ENCODE results near the gene MDFI. TPM values are rescaled to one million over a fixed set of nuclear protein-coding genes. Genes with fewer than 3 reads are reported as not detected.
A peak's percentile ranks its signal among the peaks of the same experiment; 100 is the strongest.

Gene MDFI
- total and polyA plus RNA-seq, 9 of the 15 experiments (the other 6 are each of a cell fraction or from before 2014, with no cell fraction given) = not detected

GRCh38 chr6:41659935-41660334, 21.7 kb downstream of the MDFI start:
- Histone ChIP-seq H3K4me3 (no peak overlapping the region), H3K9me3 (replicated peaks; ENCODE audit: control insufficient read depth, insufficient read depth, low read depth, low read length) (no peaks in the 10 kb centered on the region), H3K79me2 (ENCODE audit: control insufficient read depth, insufficient read depth, low read length) (no peaks in the 10 kb centered on the region), H2AFZ (ENCODE audit: low read depth, low read length) (no peak overlapping the region), H3K36me3 (ENCODE audit: control insufficient read depth, insufficient read depth, low read length) (no peaks in the 10 kb centered on the region), H3K27ac (ENCODE audit: extremely low read depth, low read depth, low read length) (no peak overlapping the region), H3K4me2 (ENCODE audit: insufficient read depth, low read length) (no peak overlapping the region), H3K4me1 (replicated peaks in 1 of 2; ENCODE audit: control insufficient read depth in 2 of 2, insufficient read depth in 2 of 2, low read length in 2 of 2) (peaks cover 0 to 3% of the 10 kb centered on the region in 2 experiments; a peak in 2 of 5 replicates), H3K9me1 (ENCODE audit: control insufficient read depth, insufficient read depth, low read length) (no peaks in the 10 kb centered on the region), H3K9ac (ENCODE audit: insufficient read depth in 1 of 2, low read depth in 2 of 2, low read length in 2 of 2) (no peak overlapping the region), H4K20me1 (replicated peaks; ENCODE audit: control insufficient read depth, insufficient read depth, low read length) (peaks cover 10% of the 10 kb centered on the region; the same call in 1 of the 2 replicates), H3K27me3 (ENCODE audit: control insufficient read depth in 2 of 2, insufficient read depth in 2 of 2, low read length in 2 of 2) (peaks cover 47 to 69% of the 10 kb centered on the region in 2 experiments)
- WGBS (ENCODE audit: insufficient coverage, low coverage, missing lambda C conversion rate) = 0% methylated on average over 7 of the region's 7 CpGs
- FAIRE-seq (no peak), DNase-seq (ENCODE audit: extremely low read depth in 1 of 4, low spot score in 3 of 4) (no peak), ATAC-seq (peak; percentile 19; the same call in 2 of the 3 replicates)
- TF ChIP-seq ZNF583 (CRISPR knock-in tag; IDR thresholded peaks at IDR 0.05) (no peak), ZNF311 (CRISPR knock-in tag; IDR thresholded peaks at IDR 0.05) (no peak), L3MBTL2 (IDR thresholded peaks at IDR 0.05) (peak; percentile 41), USF2 (CRISPR knock-in tag; IDR thresholded peaks at IDR 0.05) (peak; percentile 32; the same call in 1 of the 2 replicates), E2F6 (IDR thresholded peaks at IDR 0.05; ENCODE audit: borderline replicate concordance in 1 of 2, extremely low read depth in 1 of 2, insufficient read depth in 1 of 2, insufficient read length in 1 of 2, low read depth in 1 of 2, low read length in 1 of 2, poor library complexity in 1 of 2, severe bottlenecking in 1 of 2) (peak in 1 of 2 experiments; percentile 16), BHLHE40 (IDR thresholded peaks at IDR 0.05; ENCODE audit: low read length) (peak; percentile 54; the same call in 1 of the 2 replicates), FOXA3 (CRISPR knock-in tag; conservative IDR thresholded peaks at IDR 0.05 in 1 of 2, IDR thresholded peaks at IDR 0.05 in 1 of 2) (peak in 1 of 2 experiments; percentile 62; a peak in 2 of 4 replicates)
- ChIA-PET POLR2A (interaction anchor here (0.7 to 1.3 kb wide), 2 partner anchors 18 to 19 kb away, joined by 3 to 4 read pairs; no protein-coding TSS in a partner anchor), CTCF (ENCODE audit: low intra/inter-chr PET ratio) (no interaction called here)
- BruUV-seq (replicated peaks) = no TSS peak
- in situ Hi-C loops (cut with MboI) = no loop called here
- intact Hi-C loops (cut with micrococcal nuclease) = no loop called here
